ENCODE results near the gene CGRRF1. TPM values are rescaled to one million over a fixed set of nuclear protein-coding genes. Genes with fewer than 3 reads are reported as not detected.

CGRRF1 gene
- polyA plus RNA-seq, 1 donor, result 16.0 TPM

- WGBS (ENCODE audit: insufficient coverage, low lambda C conversion rate), result no CpG with 5 or more reads among the region's 2 CpGs
- DNase-seq, result no peak
- no peak overlapping the region for H3K27ac ChIP-seq (ENCODE audit: low read length)
- no peak overlapping the region for H3K4me3 ChIP-seq (ENCODE audit: low read length)
- H3K36me3 ChIP-seq (ENCODE audit: control insufficient read depth, insufficient read depth, low read length), result no peaks in the 10 kb centered on the region
- peaks cover 16% of the 10 kb centered on the region for H3K4me1 ChIP-seq (ENCODE audit: control insufficient read depth, insufficient read depth, low read length)
- H3K27me3 ChIP-seq (ENCODE audit: control insufficient read depth, insufficient read depth, low read length), result no peaks in the 10 kb centered on the region
- H3K9me3 ChIP-seq (ENCODE audit: control insufficient read depth, low read depth, low read length), result no peaks in the 10 kb centered on the region
These were observed 7.1 kb upstream of the CGRRF1 start for GRCh38 chr14:54502602-54503001.

DNA sequence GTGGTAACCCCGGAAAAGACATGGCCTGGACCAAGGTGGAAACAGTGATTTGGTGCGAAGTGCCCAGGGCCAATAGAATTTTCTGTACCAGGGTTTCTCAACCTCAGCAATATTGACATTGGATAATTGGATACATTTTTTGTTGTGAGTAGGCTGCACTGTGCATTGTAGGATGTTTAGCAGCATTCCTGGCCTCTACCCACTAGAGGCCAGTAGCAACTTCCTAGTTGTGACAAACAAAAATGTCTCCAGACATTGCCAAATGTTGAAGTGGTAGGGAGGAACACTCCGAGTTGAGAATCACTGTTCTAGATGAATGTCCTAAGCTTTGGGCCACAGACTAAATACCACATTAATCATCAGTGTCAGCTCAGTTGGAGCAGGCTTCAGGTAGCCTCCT lies 6.2 kb upstream of the CGRRF1 start:
- no peak overlapping the region for H3K4me3 ChIP-seq (ENCODE audit: low read length)
- no peaks in the 10 kb centered on the region for H3K36me3 ChIP-seq (ENCODE audit: control insufficient read depth, insufficient read depth, low read length)
- WGBS (ENCODE audit: insufficient coverage, low lambda C conversion rate), result no CpG with 5 or more reads among the region's 3 CpGs
- no peak overlapping the region for H3K27ac ChIP-seq (ENCODE audit: low read length)
- H3K27me3 ChIP-seq (ENCODE audit: control insufficient read depth, insufficient read depth, low read length), result no peaks in the 10 kb centered on the region
- no peak for DNase-seq
- peaks cover 7% of the 10 kb centered on the region for H3K4me1 ChIP-seq (ENCODE audit: control insufficient read depth, insufficient read depth, low read length)
- H3K9me3 ChIP-seq (ENCODE audit: control insufficient read depth, low read depth, low read length), result no peaks in the 10 kb centered on the region

GRCh38 chr14:54512393-54512792 lies 2.7 kb downstream of the CGRRF1 start:
- WGBS (ENCODE audit: insufficient coverage, low lambda C conversion rate), result no CpG with 5 or more reads among the region's 1 CpG
- H3K9me3 ChIP-seq (ENCODE audit: control insufficient read depth, low read depth, low read length), result peaks cover 9% of the 10 kb centered on the region
- no peak for DNase-seq

DNA sequence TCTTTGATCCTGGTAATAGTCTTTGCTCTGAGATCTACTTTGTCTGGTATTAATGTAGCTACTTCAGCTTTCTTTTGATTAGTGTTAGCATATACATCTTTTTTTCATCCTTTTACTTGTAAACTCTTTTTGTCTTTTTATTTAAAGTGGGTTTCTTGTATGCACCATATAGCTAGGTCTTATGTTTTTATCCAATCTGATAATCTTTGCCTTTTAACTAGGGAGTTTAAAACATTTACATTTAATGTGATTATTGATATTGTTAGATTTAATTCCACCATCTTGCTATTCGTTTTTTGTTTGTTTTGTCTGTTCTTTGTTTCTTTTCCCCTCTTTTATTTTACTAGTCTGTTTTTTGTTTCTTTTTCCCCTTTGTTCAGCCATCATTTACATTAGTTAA lies 6.0 kb downstream of the CGRRF1 start:
- peaks cover 2% of the 10 kb centered on the region for H3K4me1 ChIP-seq (ENCODE audit: control insufficient read depth, insufficient read depth, low read length)
- H3K36me3 ChIP-seq (ENCODE audit: control insufficient read depth, insufficient read depth, low read length), result peaks cover 2% of the 10 kb centered on the region
- H3K27me3 ChIP-seq (ENCODE audit: control insufficient read depth, insufficient read depth, low read length), result no peaks in the 10 kb centered on the region
- no peak for DNase-seq
- WGBS (ENCODE audit: insufficient coverage, low lambda C conversion rate), result 90% methylated on average over 1 of the region's 1 CpG
- H3K4me3 ChIP-seq (ENCODE audit: low read length), result no peak overlapping the region
- H3K9me3 ChIP-seq (ENCODE audit: control insufficient read depth, low read depth, low read length), result peaks cover 9% of the 10 kb centered on the region
- no peak overlapping the region for H3K27ac ChIP-seq (ENCODE audit: low read length)

More at GRCh38 chr14:54512393-54512792, 2.7 kb downstream of the CGRRF1 start:
- H3K4me3 ChIP-seq (ENCODE audit: low read length), result no peak overlapping the region
- H3K27ac ChIP-seq (ENCODE audit: low read length), result no peak overlapping the region
- peaks cover 2% of the 10 kb centered on the region for H3K36me3 ChIP-seq (ENCODE audit: control insufficient read depth, insufficient read depth, low read length)
- peaks cover 3% of the 10 kb centered on the region for H3K4me1 ChIP-seq (ENCODE audit: control insufficient read depth, insufficient read depth, low read length)
- H3K27me3 ChIP-seq (ENCODE audit: control insufficient read depth, insufficient read depth, low read length), result no peaks in the 10 kb centered on the region

DNA sequence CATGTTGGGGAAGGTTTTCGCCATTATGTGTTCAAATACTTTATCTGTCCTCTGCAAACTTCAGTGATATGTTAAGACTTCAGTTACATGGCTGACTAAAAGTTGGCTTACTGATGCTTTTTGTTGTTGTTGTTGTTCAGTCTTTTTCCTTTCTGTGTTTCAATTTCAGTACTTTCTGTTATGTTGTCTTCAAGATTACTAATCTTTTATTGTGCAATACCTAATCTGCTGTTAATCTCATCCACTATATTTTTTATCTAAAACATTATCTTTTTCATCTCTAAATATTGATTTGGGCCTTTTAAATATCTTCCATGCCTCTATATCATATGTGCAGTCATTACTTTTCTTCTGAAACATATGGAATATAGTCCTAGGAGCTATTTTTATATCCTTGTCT lies 7.0 kb downstream of the CGRRF1 start:
- H3K9me3 ChIP-seq (ENCODE audit: control insufficient read depth, low read depth, low read length), result peaks cover 9% of the 10 kb centered on the region
- 100% methylated on average over 1 of the region's 1 CpG for WGBS (ENCODE audit: insufficient coverage, low lambda C conversion rate)

GRCh38 chr14:54524410-54524809 lies 14.7 kb downstream of the CGRRF1 start:
- DNase-seq, result no peak
- Histone ChIP-seq H3K27ac (ENCODE audit: low read length) (no peak overlapping the region), H3K27me3 (ENCODE audit: control insufficient read depth, insufficient read depth, low read length) (no peaks in the 10 kb centered on the region), H3K4me3 (ENCODE audit: low read length) (no peak overlapping the region), H3K4me1 (ENCODE audit: control insufficient read depth, insufficient read depth, low read length) (no peaks in the 10 kb centered on the region), H3K9me3 (ENCODE audit: control insufficient read depth, low read depth, low read length) (no peaks in the 10 kb centered on the region), H3K36me3 (ENCODE audit: control insufficient read depth, insufficient read depth, low read length) (peaks cover 17% of the 10 kb centered on the region)
- WGBS (ENCODE audit: insufficient coverage, low lambda C conversion rate), result 100% methylated on average over 2 of the region's 4 CpGs

More for the DNA sequence above, 7.0 kb downstream of the CGRRF1 start:
- no peak overlapping the region for H3K27ac ChIP-seq (ENCODE audit: low read length)
- H3K4me3 ChIP-seq (ENCODE audit: low read length), result no peak overlapping the region
- no peaks in the 10 kb centered on the region for H3K4me1 ChIP-seq (ENCODE audit: control insufficient read depth, insufficient read depth, low read length)
- H3K36me3 ChIP-seq (ENCODE audit: control insufficient read depth, insufficient read depth, low read length), result peaks cover 2% of the 10 kb centered on the region
- no peaks in the 10 kb centered on the region for H3K27me3 ChIP-seq (ENCODE audit: control insufficient read depth, insufficient read depth, low read length)
- no peak for DNase-seq

GRCh38 chr14:54528973-54529372 lies 19.3 kb downstream of the CGRRF1 start:
- no peak overlapping the region for H3K4me3 ChIP-seq (ENCODE audit: low read length)
- H3K9me3 ChIP-seq (ENCODE audit: control insufficient read depth, low read depth, low read length), result no peaks in the 10 kb centered on the region
- H3K36me3 ChIP-seq (ENCODE audit: control insufficient read depth, insufficient read depth, low read length), result peaks cover 13% of the 10 kb centered on the region
- no peaks in the 10 kb centered on the region for H3K4me1 ChIP-seq (ENCODE audit: control insufficient read depth, insufficient read depth, low read length)
- no peak for DNase-seq
- no peak overlapping the region for H3K27ac ChIP-seq (ENCODE audit: low read length)
- no peaks in the 10 kb centered on the region for H3K27me3 ChIP-seq (ENCODE audit: control insufficient read depth, insufficient read depth, low read length)
- WGBS (ENCODE audit: insufficient coverage, low lambda C conversion rate), result no CpG with 5 or more reads among the region's 2 CpGs

DNA sequence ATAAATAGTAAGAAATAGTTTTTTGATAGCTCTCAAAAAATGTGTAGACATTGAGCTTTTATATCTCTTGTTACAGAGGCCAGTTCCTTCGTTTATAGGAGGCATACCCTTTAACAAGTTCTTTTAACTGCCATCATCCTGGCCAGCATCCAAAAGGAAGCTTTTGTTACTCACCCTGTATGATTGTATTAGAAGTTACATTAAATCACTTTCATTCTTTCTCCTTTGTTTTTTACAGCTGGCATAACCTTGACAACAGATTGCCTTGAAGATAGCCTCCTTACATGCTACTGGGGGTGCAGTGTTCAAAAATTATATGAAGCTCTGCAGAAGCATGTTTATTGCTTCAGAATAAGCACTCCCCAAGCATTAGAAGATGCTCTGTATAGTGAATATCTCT lies 20.1 kb downstream of the CGRRF1 start:
- no peak overlapping the region for H3K27ac ChIP-seq (ENCODE audit: low read length)
- DNase-seq, result peak in 1 of 2 donors; percentile 36
- no peaks in the 10 kb centered on the region for H3K27me3 ChIP-seq (ENCODE audit: control insufficient read depth, insufficient read depth, low read length)
- H3K9me3 ChIP-seq (ENCODE audit: control insufficient read depth, low read depth, low read length), result no peaks in the 10 kb centered on the region
- H3K4me3 ChIP-seq (ENCODE audit: low read length), result no peak overlapping the region
- peaks cover 9% of the 10 kb centered on the region for H3K36me3 ChIP-seq (ENCODE audit: control insufficient read depth, insufficient read depth, low read length)
- 17% methylated on average over 1 of the region's 1 CpG for WGBS (ENCODE audit: insufficient coverage, low lambda C conversion rate)
- no peaks in the 10 kb centered on the region for H3K4me1 ChIP-seq (ENCODE audit: control insufficient read depth, insufficient read depth, low read length)

DNA sequence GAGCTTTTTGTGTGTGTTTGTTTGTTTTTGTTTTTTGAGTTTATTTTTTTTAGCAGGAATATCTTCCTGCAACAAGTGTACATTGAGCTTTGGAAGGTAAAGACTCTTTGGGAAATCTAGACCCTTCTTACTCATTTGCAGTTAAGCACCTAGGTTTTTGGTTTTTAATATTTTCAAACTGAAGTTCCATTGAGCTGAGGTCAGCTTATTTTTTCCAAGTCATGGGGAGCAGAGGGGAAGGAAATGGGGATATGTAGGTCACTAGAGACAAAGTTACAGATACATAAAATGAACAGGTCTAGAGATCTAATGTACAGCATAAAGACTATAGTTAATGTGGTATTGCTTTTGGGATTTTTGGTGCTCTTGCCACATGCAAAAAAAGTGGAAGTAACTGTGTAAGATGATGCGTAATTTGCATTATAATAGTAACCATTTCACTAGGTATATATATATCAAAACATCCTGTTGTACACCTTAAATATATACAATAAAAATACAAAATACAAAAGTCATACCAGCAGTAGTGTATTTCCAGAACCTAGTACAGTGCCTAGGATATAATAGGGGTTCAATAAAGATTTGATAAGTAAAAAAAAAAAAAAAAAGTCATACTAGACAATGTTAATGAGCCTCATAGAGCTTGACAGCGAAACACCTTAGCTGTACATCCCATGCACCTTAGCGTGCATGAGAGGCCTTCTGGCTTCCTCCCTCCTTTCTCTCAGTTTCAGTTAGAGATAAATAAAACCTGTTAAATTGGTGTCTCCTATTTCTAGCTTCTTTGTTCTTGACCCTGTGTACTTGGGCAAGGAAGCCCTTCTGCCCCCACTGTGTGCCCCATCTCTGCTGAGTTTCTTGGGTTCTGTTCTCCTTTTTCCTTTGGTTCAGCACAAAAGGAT lies 22.7 kb downstream of the CGRRF1 start:
- Histone ChIP-seq H3K27ac (ENCODE audit: low read length) (no peak overlapping the region), H3K36me3 (ENCODE audit: control insufficient read depth, insufficient read depth, low read length) (peaks cover 5% of the 10 kb centered on the region), H3K4me1 (ENCODE audit: control insufficient read depth, insufficient read depth, low read length) (peaks cover 10% of the 10 kb centered on the region), H3K27me3 (ENCODE audit: control insufficient read depth, insufficient read depth, low read length) (no peaks in the 10 kb centered on the region), H3K9me3 (ENCODE audit: control insufficient read depth, low read depth, low read length) (no peaks in the 10 kb centered on the region), H3K4me3 (ENCODE audit: low read length) (no peak overlapping the region)
- WGBS (ENCODE audit: insufficient coverage, low lambda C conversion rate), result 100% methylated on average over 1 of the region's 3 CpGs
- peak in 1 of 2 donors; percentile 26 for DNase-seq

DNA sequence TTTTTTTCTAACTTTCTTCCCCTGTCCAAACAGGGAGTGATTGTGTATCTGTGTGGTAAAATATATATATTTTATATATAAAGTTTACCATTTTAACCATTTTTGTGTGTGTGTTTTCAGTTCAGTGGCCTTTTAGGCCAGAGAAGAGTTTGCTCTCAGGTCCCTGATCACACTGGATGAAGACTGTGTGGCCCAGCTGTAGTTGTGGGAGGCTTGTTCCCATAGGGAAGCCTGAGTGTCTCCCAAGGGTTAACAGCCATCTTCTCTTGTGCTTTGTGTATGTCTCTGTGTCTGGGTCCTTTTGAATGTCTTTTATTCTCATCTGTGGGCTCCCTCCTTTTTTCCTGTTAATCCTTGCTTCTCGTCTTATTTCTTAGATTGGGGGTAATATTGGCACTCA lies 23.4 kb downstream of the CGRRF1 start:
- H3K9me3 ChIP-seq (ENCODE audit: control insufficient read depth, low read depth, low read length), result no peaks in the 10 kb centered on the region
- no peaks in the 10 kb centered on the region for H3K27me3 ChIP-seq (ENCODE audit: control insufficient read depth, insufficient read depth, low read length)
- peaks cover 13% of the 10 kb centered on the region for H3K4me1 ChIP-seq (ENCODE audit: control insufficient read depth, insufficient read depth, low read length)
- WGBS (ENCODE audit: insufficient coverage, low lambda C conversion rate), result 86% methylated on average over 1 of the region's 1 CpG
- DNase-seq, result no peak
- H3K4me3 ChIP-seq (ENCODE audit: low read length), result no peak overlapping the region
- peaks cover 5% of the 10 kb centered on the region for H3K36me3 ChIP-seq (ENCODE audit: control insufficient read depth, insufficient read depth, low read length)
- no peak overlapping the region for H3K27ac ChIP-seq (ENCODE audit: low read length)

GRCh38 chr14:54535126-54535525 lies 25.4 kb downstream of the CGRRF1 start:
- 100% methylated on average over 1 of the region's 1 CpG for WGBS (ENCODE audit: insufficient coverage, low lambda C conversion rate)
- H3K4me3 ChIP-seq (ENCODE audit: low read length), result no peak overlapping the region
- H3K4me1 ChIP-seq (ENCODE audit: control insufficient read depth, insufficient read depth, low read length), result peaks cover 16% of the 10 kb centered on the region
- no peaks in the 10 kb centered on the region for H3K27me3 ChIP-seq (ENCODE audit: control insufficient read depth, insufficient read depth, low read length)
- no peak overlapping the region for H3K27ac ChIP-seq (ENCODE audit: low read length)
- no peak for DNase-seq
- H3K9me3 ChIP-seq (ENCODE audit: control insufficient read depth, low read depth, low read length), result no peaks in the 10 kb centered on the region
- H3K36me3 ChIP-seq (ENCODE audit: control insufficient read depth, insufficient read depth, low read length), result peaks cover 3% of the 10 kb centered on the region
